Naive thymus-derived CD4-positive, alpha-beta T cell (primary cell): Measurements from ENCODE around the gene PTPRN2. TPM values are rescaled to one million over a fixed set of nuclear protein-coding genes. Genes with fewer than 3 reads are reported as not detected.
"Not testable (repeated sequence)": the region's sequence is repeated elsewhere in the genome, so short reads cannot be mapped to it uniquely, and the experiment has no call there.

Experiments used
- ATAC-seq: fragments of 150-1000 bp; cut with Tn5 transposase; 2 replicates; pipeline ENCODE4 v1.10.0; 2021; ENCODE audit warnings: mild to moderate bottlenecking, moderate library complexity
- CTCF ChIA-PET: fragments of 350-600 bp; sonication (Branson Sonifier 250); formaldehyde crosslinking; loops from one replicate; lab custom pipeline; 2021; ENCODE audit warnings: antibody characterized with exemption; lab: Charles Lee
- POLR2A ChIA-PET: fragments of 350-600 bp; sonication (Branson Sonifier 250); formaldehyde crosslinking; loops from one replicate; lab custom pipeline; 2021; ENCODE audit warnings: antibody characterized with exemption, inconsistent platforms; lab: Charles Lee
- DNase-seq, 9 donors: peaks; one replicate each; pipeline versions ENCODE4 v3.0.0 to v3.0.0-alpha.2; 2020 to 2022; ENCODE audit warnings: mixed read lengths in 1 of 9
- H3K27ac ChIP-seq: one replicate; pipeline ENCODE4 v1.7.0; 2013; ENCODE audit warnings: mild to moderate bottlenecking, low read depth, low read length, moderate library complexity
- H3K27me3 ChIP-seq, 2 donors: one replicate each; pipeline ENCODE4 v1.7.0; 2013; ENCODE audit warnings: low read length in 2 of 2, mild to moderate bottlenecking in 2 of 2, moderate library complexity in 2 of 2; ENCODE audit not compliant: control insufficient read depth in 2 of 2, insufficient read depth in 2 of 2
- H3K36me3 ChIP-seq, 3 experiments: 1 replicate in 2 of 3; 2 replicates in 1 of 3; pipeline ENCODE4 v1.7.0; 2013; ENCODE audit warnings: low read length in 3 of 3, mild to moderate bottlenecking in 3 of 3, moderate library complexity in 1 of 3; ENCODE audit not compliant: insufficient read depth in 3 of 3, control insufficient read depth in 2 of 3
- H3K4me1 ChIP-seq, 2 donors: one replicate each; pipeline ENCODE4 v1.7.0; 2013; ENCODE audit warnings: low read length in 2 of 2, mild to moderate bottlenecking in 2 of 2, moderate library complexity in 1 of 2; ENCODE audit not compliant: control insufficient read depth in 2 of 2, insufficient read depth in 2 of 2
- H3K4me3 ChIP-seq: 2 replicates; pipeline ENCODE4 v1.7.0; 2013; ENCODE audit warnings: mild to moderate bottlenecking, low read length
- H3K9me3 ChIP-seq, 3 experiments: 1 replicate in 2 of 3; 2 replicates in 1 of 3; pipeline ENCODE4 v1.7.0; 2013; ENCODE audit warnings: low read length in 3 of 3; ENCODE audit not compliant: control insufficient read depth in 2 of 3
- H3K27ac Mint-ChIP-seq, 9 donors: one replicate each; pipeline ENCODE4 v1.8.0; 2020 to 2022; ENCODE audit warnings: mixed read lengths in 9 of 9, mild to moderate bottlenecking in 8 of 9, moderate library complexity in 5 of 9, inconsistent platforms in 2 of 9
- H3K27me3 Mint-ChIP-seq, 5 donors: one replicate each; pipeline ENCODE4 v1.8.0; 2021 to 2022; ENCODE audit warnings: mixed read lengths in 5 of 5, mild to moderate bottlenecking in 1 of 5
- H3K36me3 Mint-ChIP-seq, 5 donors: one replicate each; pipeline ENCODE4 v1.8.0; 2020 to 2022; ENCODE audit warnings: mixed read lengths in 5 of 5, mild to moderate bottlenecking in 3 of 5, inconsistent platforms in 1 of 5
- H3K4me1 Mint-ChIP-seq, 7 donors: one replicate each; pipeline ENCODE4 v1.8.0; 2020 to 2022; ENCODE audit warnings: mixed read lengths in 7 of 7, mild to moderate bottlenecking in 3 of 7, inconsistent platforms in 1 of 7
- H3K4me3 Mint-ChIP-seq, 10 donors: one replicate each; pipeline ENCODE4 v1.8.0; 2020 to 2022; ENCODE audit warnings: mild to moderate bottlenecking in 10 of 10, mixed read lengths in 10 of 10, moderate library complexity in 6 of 10, inconsistent platforms in 2 of 10
- H3K9me3 Mint-ChIP-seq, 11 donors: one replicate each; pipeline ENCODE4 v1.8.0; 2020 to 2022; ENCODE audit warnings: mixed read lengths in 11 of 11, mild to moderate bottlenecking in 4 of 11, inconsistent platforms in 1 of 11, moderate library complexity in 1 of 11
- intact Hi-C, 2 donors: fragments of 100-400 bp; cut with micrococcal nuclease; formaldehyde crosslinking; loops; one replicate each; pipeline ENCODE4 v1.15.1; 2023
- polyA plus RNA-seq, 2 donors: library from polyadenylated mRNA; unstranded; fragments of 300-500 nt; fragmentation: Illumina TruSeq; gene quantifications; one replicate each; pipeline ENCODE4 v1.2.3, GENCODE V29; 2021
- total RNA-seq, 6 experiments: library from RNA in 5 of 6; stranded (reverse) in 5 of 6; gene quantifications; 1 replicate in 5 of 6; 2 replicates in 1 of 6; pipeline ENCODE4 v1.2.3 and lab custom pipeline; 2021 to 2026

PTPRN2 gene
- total and polyA plus RNA-seq, 7 experiments from 2014 or later: 0.58 to 2.3 (median 1.4) TPM

DNA sequence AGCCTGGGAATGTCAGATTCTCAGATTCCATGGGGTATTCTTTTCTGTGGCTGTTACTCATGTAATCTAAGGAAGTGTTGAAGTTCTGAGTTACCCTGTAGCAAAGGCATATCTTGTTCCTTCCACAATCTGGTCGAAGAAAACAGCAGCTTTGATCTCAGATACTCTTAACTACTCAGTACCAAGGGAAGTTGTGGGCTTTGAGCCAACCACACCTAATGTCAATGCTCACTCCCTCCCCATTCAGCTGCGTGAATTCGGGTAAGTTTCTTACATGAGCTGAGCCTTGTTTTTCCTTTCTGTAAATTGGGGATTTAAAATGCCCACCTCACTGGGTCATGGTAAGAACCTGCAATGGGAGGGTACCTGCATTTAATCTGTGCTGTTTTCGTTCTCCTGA, 52.5 kb downstream of the PTPRN2 start:
- Mint-ChIP-seq H3K4me1 (no peaks in the 10 kb centered on the region), H3K27ac (no peak overlapping the region), H3K27me3 (peaks cover 0 to 5% (median 0%) of the 10 kb centered on the region in 5 donors), H3K9me3 (peaks cover 0 to 10% (median 0%) of the 10 kb centered on the region in 11 donors), H3K36me3 (no peaks in the 10 kb centered on the region), H3K4me3 (no peak overlapping the region)
- Histone ChIP-seq H3K4me3 (no peak overlapping the region), H3K27ac (no peak overlapping the region), H3K27me3 (no peaks in the 10 kb centered on the region), H3K36me3 (no peaks in the 10 kb centered on the region), H3K4me1 (no peaks in the 10 kb centered on the region), H3K9me3 (no peaks in the 10 kb centered on the region)
- intact Hi-C loops: no loop called here
- DNase-seq (no peak), ATAC-seq (no peak)
- ChIA-PET POLR2A (no interaction called here), CTCF (no interaction called here)

DNA sequence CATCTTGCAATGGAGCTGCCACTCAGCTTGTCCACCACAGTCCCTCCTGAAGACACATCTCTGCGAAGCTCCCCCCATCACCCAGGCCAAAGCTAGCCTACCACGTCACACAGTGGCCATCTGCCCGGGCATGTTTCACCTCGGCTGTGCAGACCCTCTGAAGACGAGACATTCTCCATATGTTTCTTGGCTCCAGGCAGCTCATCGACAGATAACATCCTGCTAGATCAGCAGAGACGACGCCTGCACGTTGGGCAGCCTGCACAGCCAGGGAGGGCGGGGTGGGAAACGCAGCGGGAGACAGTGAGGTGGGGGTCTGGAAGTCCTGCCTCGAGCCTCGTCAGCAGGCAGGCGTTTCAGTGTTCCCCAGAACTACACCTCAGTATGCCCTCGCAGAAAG, 53.0 kb downstream of the PTPRN2 start:
- Mint-ChIP-seq H3K27ac (no peak overlapping the region), H3K27me3 (peaks cover 0 to 5% (median 0%) of the 10 kb centered on the region in 5 donors), H3K36me3 (no peaks in the 10 kb centered on the region), H3K9me3 (peaks cover 0 to 10% (median 0%) of the 10 kb centered on the region in 11 donors), H3K4me1 (no peaks in the 10 kb centered on the region), H3K4me3 (no peak overlapping the region)
- ChIA-PET CTCF (no interaction called here), POLR2A (no interaction called here)
- no peak for DNase-seq
- Histone ChIP-seq H3K27me3 (no peaks in the 10 kb centered on the region), H3K4me3 (no peak overlapping the region), H3K4me1 (no peaks in the 10 kb centered on the region), H3K9me3 (no peaks in the 10 kb centered on the region), H3K27ac (no peak overlapping the region), H3K36me3 (no peaks in the 10 kb centered on the region)
- intact Hi-C loops: no loop called here
- no peak for ATAC-seq

DNA sequence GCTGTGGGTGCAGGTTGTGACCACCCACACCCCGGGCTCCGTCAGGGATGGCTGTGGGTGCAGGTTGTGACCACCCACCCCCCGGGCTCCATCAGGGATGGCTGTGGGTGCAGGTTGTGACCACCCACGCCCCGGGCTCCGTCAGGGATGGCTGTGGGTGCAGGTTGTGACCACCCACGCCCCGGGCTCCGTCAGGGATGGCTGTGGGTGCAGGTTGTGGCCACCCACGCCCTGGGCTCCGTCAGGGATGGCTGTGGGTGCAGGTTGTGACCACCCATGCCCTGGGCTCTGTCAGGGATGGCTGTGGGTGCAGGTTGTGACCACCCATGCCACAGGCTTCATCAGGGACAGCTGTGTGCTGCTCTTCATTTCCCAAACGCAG, 53.5 kb downstream of the PTPRN2 start:
- POLR2A ChIA-PET, DNase-seq, H3K27ac Mint-ChIP-seq, H3K27me3 ChIP-seq, H3K27ac ChIP-seq, ATAC-seq, H3K4me3 Mint-ChIP-seq, CTCF ChIA-PET, H3K36me3 Mint-ChIP-seq, H3K4me3 ChIP-seq, H3K4me1 ChIP-seq, H3K4me1 Mint-ChIP-seq, intact Hi-C loops, H3K9me3 ChIP-seq, H3K27me3 Mint-ChIP-seq, H3K36me3 ChIP-seq: not testable (repeated sequence)
- peaks cover 0 to 10% (median 0%) of the 10 kb centered on the region in 11 donors for H3K9me3 Mint-ChIP-seq

DNA sequence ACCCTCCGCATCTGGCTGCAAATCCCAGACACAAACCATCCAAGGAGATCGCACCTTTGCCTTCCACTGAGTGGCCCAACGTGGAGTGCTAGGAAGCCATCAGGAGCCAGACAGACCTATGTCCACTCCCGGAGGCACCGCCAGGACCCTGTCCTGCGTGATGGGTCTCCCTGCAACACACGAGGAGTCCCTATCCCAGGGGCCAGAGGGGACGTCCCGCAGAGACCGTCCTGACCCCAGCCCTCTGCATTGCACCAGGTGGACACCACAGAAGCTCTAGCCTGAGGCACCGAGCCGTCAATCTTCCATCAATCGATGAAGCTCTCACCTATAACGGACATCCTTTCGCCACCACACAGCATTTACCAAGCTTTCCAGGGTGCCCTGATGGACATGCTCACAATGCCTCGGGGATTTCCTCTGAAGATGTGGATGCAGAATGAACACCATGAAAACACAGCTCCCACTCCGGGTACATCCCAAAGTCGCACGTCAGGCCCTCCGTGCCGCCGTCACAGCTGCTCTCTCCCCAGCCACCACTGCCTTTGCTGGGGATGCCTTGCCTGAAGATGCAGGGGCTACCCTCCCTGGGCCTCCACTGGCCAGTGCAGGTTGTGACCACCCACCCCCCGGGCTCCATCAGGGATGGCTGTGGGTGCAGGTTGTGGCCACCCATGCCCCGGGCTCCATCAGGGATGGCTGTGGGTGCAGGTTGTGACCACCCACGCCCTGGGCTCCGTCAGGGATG, 54.1 kb downstream of the PTPRN2 start:
- ATAC-seq: no peak
- no peak overlapping the region for H3K4me3 Mint-ChIP-seq
- H3K4me3 ChIP-seq: no peak overlapping the region
- H3K9me3 Mint-ChIP-seq: peaks cover 0 to 10% (median 0%) of the 10 kb centered on the region in 11 donors
- H3K4me1 Mint-ChIP-seq: no peaks in the 10 kb centered on the region
- H3K36me3 Mint-ChIP-seq: no peaks in the 10 kb centered on the region
- no peaks in the 10 kb centered on the region for H3K36me3 ChIP-seq
- H3K27ac ChIP-seq: no peak overlapping the region
- intact Hi-C loops: no loop called here
- ChIA-PET POLR2A (no interaction called here), CTCF (no interaction called here)
- H3K27ac Mint-ChIP-seq: no peak overlapping the region
- no peak for DNase-seq
- no peaks in the 10 kb centered on the region for H3K27me3 ChIP-seq
- no peaks in the 10 kb centered on the region for H3K4me1 ChIP-seq
- peaks cover 0 to 5% (median 0%) of the 10 kb centered on the region in 5 donors for H3K27me3 Mint-ChIP-seq
- no peaks in the 10 kb centered on the region for H3K9me3 ChIP-seq

DNA sequence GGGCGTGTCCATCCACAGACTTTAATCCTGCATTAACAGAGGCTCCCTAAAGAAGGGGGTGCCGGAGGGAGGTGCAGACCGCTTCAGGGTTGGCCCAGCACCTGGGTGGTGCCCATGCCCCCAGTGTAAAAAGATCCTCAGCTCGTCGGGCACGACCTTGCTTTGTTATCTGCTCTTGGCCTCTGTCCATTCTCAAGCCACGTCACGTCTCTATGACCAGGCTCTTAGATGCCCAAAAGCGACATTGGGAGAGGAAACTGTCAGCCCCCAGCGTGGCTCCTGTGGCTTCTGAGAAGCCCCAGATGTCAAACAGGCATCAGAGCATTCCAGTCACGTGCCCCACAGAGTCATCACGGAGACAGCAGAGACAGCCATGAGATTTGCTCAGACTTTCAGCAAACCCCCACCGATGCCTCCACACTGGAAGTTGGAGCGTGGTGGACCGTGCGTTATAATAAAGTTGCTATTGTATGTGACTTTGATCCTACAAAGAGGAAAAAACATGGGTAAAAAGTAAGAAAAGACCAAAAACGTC, 55.5 kb downstream of the PTPRN2 start:
- H3K36me3 ChIP-seq: no peaks in the 10 kb centered on the region
- no peaks in the 10 kb centered on the region for H3K4me1 ChIP-seq
- H3K9me3 Mint-ChIP-seq: peaks cover 0 to 10% (median 0%) of the 10 kb centered on the region in 11 donors
- no peaks in the 10 kb centered on the region for H3K36me3 Mint-ChIP-seq
- H3K4me3 Mint-ChIP-seq: no peak overlapping the region
- peaks cover 0 to 5% (median 0%) of the 10 kb centered on the region in 5 donors for H3K27me3 Mint-ChIP-seq
- DNase-seq (no peak), ATAC-seq (no peak)
- H3K27ac Mint-ChIP-seq: no peak overlapping the region
- ChIA-PET POLR2A (no interaction called here), CTCF (no interaction called here)
- no peaks in the 10 kb centered on the region for H3K9me3 ChIP-seq
- intact Hi-C loops: no loop called here
- H3K27me3 ChIP-seq: no peaks in the 10 kb centered on the region
- no peak overlapping the region for H3K4me3 ChIP-seq
- no peaks in the 10 kb centered on the region for H3K4me1 Mint-ChIP-seq
- no peak overlapping the region for H3K27ac ChIP-seq

DNA sequence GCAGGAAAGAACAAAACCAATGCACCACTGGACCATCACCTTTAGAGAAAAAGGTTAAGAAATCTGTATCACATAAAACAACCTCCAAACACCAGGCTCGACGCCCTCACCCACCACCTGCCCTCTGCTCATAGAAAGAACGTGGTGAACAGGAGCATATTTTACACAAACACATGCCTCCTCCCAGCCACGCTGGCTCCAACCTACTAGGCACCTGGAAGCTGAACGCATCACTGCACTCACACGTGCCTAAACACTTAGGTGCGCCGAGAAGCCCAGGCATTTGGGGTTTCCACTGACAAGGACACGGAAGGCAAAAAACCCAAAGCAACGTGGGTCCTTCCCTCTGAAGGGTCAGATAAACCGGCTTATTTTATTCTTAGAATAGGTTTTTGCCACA, 56.0 kb downstream of the PTPRN2 start:
- peaks cover 0 to 10% (median 0%) of the 10 kb centered on the region in 11 donors for H3K9me3 Mint-ChIP-seq
- CTCF ChIA-PET: no interaction called here

More for the DNA sequence above, 56.0 kb downstream of the PTPRN2 start:
- Histone ChIP-seq H3K9me3 (no peaks in the 10 kb centered on the region), H3K27me3 (no peaks in the 10 kb centered on the region), H3K27ac (no peak overlapping the region), H3K4me3 (no peak overlapping the region), H3K4me1 (no peaks in the 10 kb centered on the region), H3K36me3 (no peaks in the 10 kb centered on the region)
- DNase-seq (no peak), ATAC-seq (no peak)
- no peak overlapping the region for H3K27ac Mint-ChIP-seq
- POLR2A ChIA-PET: no interaction called here
- no peaks in the 10 kb centered on the region for H3K4me1 Mint-ChIP-seq
- peaks cover 0 to 6% (median 0%) of the 10 kb centered on the region in 5 donors for H3K27me3 Mint-ChIP-seq
- intact Hi-C loops: no loop called here
- H3K36me3 Mint-ChIP-seq: no peaks in the 10 kb centered on the region
- no peak overlapping the region for H3K4me3 Mint-ChIP-seq
